PC-9 (cell line): ENCODE results near the gene GDF7.
A peak's percentile ranks its signal among the peaks of the same experiment; 100 is the strongest.

Experiments used
- EZH2 ChIP-seq: fragments of 200-600 bp; sonication (generic); IDR thresholded peaks from 2 replicates; pipeline ENCODE4 v1.8.0; 2017; ENCODE audit warnings: antibody characterized with exemption, low read depth
- TF ChIP-seq, protein P1 (sequence below): fragments of 200-600 bp; sonication (generic); conservative IDR thresholded peaks from 2 replicates; pipeline ENCODE4 v1.6.1; 2017; ENCODE audit warnings: mixed run types, antibody characterized with exemption, mild to moderate bottlenecking, moderate library complexity

- TF ChIP-seq, protein P1, sequence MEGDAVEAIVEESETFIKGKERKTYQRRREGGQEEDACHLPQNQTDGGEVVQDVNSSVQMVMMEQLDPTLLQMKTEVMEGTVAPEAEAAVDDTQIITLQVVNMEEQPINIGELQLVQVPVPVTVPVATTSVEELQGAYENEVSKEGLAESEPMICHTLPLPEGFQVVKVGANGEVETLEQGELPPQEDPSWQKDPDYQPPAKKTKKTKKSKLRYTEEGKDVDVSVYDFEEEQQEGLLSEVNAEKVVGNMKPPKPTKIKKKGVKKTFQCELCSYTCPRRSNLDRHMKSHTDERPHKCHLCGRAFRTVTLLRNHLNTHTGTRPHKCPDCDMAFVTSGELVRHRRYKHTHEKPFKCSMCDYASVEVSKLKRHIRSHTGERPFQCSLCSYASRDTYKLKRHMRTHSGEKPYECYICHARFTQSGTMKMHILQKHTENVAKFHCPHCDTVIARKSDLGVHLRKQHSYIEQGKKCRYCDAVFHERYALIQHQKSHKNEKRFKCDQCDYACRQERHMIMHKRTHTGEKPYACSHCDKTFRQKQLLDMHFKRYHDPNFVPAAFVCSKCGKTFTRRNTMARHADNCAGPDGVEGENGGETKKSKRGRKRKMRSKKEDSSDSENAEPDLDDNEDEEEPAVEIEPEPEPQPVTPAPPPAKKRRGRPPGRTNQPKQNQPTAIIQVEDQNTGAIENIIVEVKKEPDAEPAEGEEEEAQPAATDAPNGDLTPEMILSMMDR: peak; percentile 47; the same call in 1 of the 2 replicates
- TF ChIP-seq EZH2: no peak
These were observed 49.0 kb upstream of the GDF7 start for GRCh38 chr2:20617892-20618467.
